Right kidney (tissue), 1 donor: Measurements from ENCODE around the gene LYRM1.
"Not testable (repeated sequence)": the region's sequence is repeated elsewhere in the genome, so short reads cannot be mapped to it uniquely, and the experiment has no call there.

Experiments
- DNase-seq: peaks from one replicate; pipeline ENCODE4 v3.0.0-alpha.2; 2016

The LYRM1 gene

DNA sequence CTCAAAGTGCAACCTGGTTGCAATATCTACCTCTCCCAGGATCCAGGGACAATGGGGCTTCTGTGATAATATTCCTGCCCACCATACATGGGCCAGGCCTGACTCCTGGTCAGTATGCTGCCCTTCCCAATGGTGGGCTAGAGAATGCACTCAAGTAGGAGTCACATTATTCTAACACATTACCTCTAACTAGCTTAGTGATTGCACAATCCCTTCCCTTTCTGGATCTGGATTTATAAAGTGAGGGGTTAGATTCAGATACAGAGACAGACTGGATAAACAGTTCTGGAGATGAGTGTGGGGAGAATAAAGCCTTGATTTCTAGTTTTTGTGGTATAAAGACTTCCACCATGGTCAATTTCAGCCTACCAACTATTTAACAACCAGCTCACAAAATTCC is 33.0 kb downstream of the LYRM1 start:
- DNase-seq: no peak

DNA sequence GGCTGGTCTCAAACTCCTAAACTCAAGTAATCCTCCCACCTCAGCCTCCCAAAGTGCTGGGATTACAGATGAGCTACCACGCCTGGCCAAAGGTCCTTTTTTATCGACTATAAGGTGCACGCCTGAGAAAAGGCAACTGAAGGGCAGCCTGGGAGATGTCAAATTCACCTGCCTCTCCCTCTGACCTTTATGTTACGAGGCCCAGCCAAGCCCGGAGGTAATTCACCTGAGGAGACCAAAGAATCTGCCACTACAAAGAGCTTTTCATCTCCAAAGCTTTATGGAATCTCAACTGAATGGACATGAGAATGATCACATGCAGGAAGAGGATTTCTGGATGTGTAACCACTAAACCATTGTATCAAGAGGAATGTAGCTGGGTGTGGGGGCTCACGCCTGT is 37.2 kb downstream of the LYRM1 start:
- no peak for DNase-seq

DNA sequence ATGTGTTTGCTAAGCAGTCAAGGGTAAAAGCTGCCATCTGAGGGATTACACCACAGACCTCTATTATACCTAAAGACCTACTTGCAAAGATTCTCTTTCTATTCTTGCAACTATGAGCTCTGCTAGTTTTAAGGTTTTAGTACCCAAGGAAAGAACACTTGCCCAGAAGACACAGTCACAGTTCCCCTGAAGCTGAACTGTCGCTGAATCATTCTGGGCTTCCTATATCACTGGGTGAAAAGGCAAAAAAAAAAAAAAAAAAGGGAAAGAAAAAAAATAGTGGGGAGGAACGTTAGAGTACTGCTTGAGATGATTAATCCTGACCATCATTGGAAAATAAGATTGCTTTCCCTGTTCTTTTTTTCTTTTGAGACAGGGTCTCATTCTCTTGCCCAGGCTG is 37.9 kb downstream of the LYRM1 start:
- DNase-seq: no peak

DNA sequence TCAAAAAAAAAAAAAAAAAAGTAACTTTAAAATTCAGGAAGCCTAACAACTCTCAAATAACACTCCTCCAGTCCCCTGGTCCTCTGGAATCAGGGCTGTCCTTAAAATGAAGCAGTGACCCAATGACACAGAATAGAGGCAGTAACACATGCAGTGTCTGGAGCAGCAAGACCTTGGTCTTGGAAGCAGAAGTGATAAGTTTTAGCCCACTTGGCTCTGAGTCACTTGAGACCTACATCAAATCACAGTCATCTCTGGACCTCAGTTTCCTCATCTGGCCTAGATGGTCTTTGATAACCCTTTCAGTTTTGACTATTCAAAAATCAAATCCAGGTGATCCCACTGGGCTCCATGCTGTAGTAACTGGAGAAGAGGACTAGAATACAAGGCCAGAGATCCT is 39.0 kb downstream of the LYRM1 start:
- no peak for DNase-seq

DNA sequence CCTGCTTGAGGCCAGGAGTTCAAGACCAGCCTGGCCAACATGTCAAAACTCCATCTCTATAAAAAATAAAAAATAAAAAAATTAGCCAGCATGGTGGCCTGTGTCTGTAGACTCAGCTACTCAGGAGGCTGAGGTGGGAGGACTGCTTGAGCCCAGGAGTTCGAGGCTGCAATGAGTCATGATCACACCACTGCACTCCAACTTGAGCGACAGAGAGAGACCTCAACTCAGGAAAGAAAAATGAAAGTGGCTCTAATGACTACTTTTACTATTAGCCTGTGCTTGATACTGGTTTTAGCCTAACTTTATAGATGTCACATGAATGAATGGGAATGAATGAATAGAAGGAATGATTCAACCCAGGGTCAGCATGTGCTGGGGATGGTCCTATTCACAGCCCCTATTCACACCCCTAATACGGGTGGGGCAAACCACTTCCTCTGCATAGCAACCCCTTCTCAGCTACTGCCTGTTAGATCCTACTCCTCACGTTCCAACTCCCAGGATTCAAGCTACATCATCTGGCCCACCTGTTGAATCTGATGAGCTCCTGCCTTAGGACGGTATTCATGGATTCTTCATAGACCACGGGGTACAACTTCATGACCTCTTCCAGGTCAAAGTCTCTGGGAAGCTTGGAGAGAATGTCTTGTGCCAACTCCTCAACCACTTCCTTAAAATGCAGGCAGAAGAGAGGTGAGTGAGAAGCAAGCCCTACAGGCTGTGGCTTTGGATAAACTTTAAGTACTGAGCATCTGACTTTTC is 40.5 kb downstream of the LYRM1 start:
- no peak for DNase-seq

DNA sequence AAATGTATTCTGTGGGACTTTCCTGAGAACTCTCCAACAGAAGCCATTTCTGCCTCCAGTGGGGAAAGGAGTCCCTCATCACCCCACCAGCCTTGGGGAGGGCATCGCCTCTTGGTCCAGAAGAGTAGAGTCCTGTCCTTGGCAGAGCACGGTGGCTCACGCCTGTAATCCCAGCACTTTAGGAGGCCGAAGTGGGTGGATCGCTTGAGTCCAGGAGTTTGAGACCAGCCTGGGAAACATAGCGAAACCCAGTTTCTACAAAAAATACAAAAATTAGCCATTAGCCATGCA is 41.0 kb downstream of the LYRM1 start:
- DNase-seq: no peak

DNA sequence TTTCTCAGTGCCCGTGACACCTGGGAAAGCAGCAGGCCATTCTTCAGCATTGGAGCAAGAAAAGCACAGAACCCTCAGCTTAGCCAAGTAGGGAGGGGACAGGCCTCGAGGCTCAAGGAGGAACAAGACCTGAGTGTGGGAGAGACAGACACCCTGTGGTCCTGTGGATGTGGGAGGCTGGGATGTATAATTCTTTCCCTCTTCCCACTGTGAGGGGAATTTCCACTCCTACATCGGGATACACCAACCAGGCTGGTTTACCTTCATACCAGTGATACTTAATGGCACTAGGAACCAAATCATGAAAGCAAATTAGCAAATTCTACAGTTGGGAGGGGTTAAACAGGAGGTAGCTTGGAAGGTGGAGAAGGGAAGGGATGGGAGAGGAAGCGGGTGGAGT is 41.7 kb downstream of the LYRM1 start:
- no peak for DNase-seq

DNA sequence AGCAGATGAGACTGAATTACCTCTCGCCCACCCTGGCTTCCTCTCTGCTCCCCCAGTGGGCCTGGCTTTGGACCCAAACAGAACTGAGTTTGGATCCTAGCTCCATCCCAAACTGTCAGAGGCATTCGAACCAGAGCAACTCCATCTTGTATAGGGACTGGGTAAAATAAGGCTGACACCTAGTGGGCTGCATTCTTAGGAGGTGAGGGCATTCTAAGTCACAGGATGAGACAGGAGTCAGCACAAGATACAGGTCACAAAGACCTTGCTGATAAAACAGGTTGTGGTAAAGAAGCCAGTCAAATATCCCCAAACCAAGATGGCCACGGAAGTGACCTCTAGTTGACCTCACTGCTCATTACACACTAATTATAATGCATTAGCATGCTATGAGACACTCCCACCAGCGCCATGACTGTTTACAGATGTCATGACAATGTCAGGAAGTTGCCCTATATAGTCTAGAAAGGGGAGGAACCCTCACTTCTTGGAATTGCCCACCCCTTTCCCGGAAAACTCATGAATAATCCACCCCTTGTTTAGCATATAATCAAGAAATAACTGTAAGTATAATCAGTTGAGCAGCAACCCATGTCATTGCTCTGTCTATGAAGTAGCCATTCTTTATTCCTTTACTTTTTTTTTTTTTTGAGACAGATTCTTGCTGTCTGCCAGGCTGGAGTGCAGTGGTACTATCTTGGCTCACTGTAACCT is 44.4 kb downstream of the LYRM1 start:
- no peak for DNase-seq

DNA sequence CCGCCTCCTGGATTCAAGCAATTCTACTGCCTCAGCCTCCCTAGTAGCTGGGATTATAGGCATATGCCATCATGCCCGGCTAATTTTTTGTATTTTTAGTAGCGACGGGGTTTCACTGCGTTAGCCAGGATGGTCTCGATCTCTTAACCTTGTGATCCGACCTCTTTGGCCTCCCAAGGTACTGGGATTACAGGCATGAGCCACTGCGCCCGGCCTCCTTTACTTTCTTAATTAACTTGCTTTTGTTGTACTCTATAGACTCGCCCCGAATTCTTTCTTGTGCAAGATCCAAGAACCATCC is 45.0 kb downstream of the LYRM1 start:
- DNase-seq: not testable (repeated sequence)

DNA sequence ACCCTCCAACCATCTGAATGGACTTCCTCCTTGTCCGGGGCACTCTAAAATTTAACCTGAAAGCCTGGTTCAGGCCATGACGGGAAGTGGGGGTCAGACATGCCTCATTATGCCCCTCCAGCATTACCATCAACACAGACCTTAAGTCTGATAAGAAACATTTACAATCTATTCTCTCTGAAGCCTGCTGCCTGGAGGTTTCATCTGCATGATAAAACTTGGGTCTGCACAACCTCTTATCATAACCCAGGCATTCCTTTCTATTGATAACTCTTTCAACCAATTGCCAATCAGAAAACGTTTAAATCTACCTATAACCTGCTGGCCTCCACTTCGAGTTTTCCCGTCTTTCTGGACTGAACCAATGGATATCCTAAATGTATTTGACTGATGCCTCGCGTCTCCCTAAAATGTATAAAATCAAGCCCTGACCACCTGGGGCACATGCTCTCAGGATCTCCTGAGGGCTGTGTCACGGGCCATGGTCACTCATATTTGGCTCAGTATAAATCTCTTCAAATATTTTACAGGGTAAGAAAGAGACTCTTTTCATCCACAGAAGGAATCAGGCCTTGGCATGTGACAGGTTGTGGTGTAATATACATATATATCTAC is 45.6 kb downstream of the LYRM1 start:
- DNase-seq: no peak

DNA sequence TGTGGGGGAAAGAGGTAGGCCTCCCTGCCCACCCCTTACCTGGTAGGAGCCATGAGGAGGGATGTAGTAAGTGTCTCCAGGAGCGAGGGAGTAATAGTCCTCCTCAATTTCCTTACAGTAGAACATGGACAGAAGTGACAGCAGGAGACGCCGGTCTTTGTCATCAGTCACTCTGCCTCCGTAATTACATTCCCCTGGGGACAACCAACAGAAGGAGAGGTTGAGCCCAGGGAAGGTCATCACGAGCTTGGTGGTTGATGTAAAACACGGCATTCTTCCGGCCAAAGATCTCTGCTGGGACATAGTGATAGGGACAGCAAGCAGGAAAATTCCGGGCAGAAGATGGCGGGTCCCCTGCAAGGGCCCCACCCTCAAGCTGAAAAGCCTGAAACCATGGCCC is 47.9 kb downstream of the LYRM1 start:
- DNase-seq: no peak

DNA sequence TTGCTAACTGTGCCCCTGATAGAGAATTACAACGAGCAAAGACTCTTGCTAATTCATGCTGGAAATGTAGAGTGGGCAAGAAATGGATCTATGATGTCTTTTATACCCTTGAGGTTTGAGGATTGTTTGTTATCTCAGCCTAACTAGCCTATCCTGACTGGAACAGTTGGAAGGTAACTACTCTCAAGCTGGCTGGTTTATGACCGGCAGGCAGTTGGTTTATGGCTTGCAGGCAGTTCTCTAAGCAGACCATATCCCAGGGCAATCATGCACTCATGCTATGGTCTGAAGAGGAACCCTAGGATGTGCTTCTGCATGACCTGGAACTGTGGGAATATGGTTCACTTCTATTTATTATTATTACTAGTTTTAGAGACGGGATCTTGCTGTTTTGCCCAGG is 49.1 kb downstream of the LYRM1 start:
- no peak for DNase-seq

DNA sequence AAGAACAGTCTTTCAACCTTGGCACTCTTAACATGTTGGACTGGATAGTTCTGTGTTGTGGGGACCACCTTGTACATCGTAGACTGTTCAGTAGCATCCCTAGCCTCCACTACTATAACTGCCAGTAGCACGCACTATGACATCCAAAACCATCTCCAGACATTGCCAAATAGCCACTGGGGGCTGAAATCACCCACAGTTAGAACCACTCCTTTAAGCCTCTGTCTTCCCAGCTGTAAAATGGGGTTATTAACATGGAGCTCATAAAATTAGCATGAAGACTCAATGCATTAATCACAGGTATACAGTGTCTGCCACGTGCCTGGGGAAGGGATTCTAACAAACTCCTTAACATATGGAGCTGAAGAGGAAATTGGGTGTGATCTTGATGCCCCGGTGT is 49.7 kb downstream of the LYRM1 start:
- no peak for DNase-seq

DNA sequence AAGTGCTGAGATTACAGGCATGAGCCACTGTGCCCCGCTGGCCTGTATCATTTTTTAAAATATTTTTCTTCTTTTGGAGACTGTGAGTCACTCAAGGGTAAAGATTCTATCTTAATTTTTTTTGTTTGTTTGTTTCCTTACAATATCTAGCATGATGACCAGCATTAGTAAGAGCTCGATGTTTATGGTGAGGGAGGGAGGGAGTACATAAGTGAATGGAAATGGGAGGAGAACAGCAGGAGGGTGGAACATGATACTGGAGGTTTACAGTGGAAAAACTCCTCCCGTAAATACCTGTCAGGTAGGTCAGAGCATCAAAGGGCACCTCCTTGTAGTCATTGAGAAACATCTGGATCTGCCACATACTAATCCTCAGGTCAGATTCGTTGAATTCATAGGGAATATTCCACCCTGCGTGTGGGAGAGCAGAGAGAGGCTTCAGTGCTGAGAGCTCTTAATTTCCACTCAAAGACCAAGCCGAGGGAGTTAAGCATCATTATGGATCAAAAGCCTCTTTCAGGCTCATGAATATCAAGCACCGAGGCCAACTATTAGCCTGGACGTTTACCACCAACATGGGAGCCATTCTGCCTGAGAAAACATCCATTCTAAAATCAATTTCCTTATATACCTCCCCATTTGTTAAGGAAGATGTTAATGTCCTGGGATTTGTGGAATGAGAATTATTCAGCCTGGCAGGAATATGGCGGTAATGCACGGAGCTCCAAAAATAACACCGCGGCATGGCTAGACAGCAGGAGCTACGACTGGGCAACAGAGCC is 51.8 kb downstream of the LYRM1 start:
- DNase-seq: peak; percentile 10

DNA sequence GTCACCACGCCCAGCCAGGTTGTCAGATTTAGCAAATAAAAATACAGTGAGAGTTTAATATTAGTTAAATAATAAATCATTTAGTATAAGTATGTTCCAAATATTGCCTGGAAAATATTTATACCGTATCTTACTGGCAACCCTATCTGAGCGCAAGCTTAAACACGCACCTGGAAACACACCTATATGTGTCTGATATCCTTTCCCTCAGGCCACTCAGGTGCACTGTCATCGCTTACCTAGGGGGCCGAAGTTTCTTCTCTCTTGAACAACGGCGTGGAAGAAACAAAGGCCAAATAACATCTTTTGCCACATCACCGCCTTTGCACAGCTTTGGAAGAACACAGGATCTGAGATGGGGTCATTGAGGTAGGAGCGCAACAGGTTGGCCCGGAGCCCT is 54.0 kb downstream of the LYRM1 start:
- DNase-seq: no peak

DNA sequence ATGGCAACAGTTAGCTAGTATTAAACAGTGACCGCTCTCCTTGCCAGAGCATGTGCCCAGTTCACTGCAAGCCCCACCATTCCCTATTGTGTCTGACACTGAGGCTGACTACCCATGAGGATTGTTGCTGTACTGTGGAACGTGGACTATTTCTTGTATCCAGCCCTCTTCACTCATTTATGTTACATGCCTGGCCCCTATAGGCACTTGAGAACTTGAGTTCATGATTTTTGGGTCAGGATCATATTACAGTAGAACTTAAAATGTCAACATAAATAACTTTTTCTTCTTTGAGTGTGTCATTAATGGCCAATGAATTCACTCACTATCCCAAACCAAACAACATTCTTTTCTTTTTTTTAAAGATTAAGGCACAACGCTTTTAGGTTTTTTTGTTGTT is 55.7 kb downstream of the LYRM1 start:
- peak; percentile 15 for DNase-seq

DNA sequence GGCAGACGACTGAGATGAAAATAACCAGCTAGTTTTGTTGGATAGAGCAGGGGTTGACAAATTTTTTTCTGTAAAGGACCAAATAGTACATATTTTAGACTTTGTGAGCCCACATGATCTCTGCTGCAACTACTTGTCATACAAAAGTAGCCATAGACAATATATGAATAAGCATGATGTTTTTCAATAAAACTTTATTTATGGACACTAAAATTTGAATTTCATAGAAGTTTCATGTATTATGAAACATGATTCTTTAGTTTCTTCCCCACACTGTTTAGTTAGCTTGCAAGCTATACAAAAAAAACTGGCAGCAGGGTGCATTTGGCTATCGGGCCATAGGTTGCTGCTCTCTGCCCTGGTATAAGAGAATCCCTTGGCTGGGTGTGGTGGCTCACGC is 56.6 kb downstream of the LYRM1 start:
- no peak for DNase-seq

DNA sequence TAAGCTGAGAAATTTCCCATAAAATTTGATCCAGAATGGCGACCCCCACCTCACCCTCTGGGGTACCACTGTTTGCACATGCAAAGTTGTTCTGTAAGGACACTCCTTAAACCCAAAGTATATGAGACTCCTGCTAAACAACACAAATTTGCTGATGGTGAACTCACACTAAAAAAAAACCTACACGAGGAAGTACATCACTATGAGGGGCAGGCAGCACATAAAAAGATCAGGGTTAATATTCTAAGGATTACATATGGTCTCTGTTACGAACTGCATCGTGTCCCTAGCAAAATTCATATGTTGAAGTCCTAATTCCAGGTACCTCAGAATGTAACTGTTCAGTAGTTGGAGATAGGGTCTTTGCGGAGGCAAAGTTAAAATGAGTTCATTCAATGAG is 60.3 kb downstream of the LYRM1 start:
- no peak for DNase-seq

DNA sequence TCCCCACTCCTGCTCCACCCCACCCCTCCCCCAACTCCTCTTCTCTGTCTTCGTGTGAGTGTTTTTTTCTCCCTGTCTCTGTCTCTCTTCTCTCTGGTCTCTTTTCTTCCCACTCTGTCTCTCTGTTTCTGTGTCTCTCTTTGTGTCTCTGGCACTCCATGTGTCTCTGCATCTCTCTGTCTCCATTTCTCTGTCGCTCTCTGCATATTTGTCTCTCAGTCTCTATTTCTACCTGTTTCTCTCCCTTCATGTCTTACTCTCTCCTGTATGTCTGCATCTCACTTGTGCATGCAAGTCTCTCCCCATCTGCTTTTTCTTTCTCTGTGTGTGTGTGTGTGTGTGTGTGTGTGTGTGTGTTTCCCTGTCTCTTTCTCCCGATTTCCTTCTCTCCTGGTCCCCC is 68.2 kb downstream of the LYRM1 start:
- no peak for DNase-seq

DNA sequence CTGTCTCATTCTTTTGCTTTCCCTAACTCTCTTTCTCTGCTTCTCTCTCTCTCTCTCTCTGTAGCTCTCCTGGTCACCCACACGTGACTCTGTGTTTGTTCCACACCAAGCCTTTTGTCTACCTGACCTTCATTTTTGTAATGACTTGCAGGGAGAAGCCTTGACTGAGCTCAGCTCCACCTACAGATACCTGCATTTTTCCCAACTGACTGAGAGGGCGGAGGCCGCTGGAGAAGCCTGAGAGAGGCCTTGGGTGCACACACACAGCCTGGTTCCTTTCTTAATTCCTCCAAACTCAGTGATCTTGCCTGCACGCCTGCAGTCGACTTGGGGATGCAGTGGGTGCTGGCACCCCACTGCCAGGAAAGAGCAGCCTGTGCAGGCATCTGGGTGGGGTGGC is 68.8 kb downstream of the LYRM1 start:
- no peak for DNase-seq

DNA sequence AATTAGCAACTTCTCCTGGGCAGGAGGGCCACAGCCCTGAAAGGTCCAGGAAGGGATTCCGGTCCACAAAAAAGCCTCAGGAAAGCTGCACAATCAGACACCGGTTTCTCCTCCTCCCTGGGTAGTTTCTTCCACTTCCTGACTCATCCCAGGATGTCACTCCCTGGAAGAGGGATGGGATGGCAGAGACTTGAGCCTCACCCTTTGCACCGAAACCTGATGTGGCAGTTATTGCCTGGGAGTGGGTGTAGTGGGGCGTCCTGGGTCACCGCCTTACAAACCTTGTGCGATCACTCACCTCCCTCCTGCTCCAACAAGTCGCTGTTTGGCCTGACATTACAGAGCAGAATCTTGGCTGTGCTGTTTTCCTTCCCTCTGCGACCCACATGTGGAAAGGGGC is 70.8 kb downstream of the LYRM1 start:
- DNase-seq: peak; percentile 11

DNA sequence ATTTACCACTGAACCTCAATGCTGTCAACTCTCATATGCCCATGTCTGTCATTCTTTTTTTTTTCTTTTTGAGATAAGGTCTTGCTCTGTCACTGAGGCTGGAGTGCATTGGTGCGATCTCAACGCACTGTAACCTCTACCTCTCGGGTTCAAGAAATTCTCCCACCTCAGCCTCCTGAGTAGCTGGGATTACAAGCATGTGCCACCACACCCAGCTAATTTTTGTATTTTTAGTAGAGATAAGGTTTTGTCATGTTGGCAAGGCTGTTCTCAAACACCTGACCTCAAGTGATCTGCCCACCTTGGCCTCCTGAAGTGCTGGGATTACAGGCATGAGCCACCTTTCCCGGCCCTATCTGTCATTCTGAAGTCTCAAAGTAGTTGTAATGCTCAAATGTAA is 72.6 kb downstream of the LYRM1 start:
- not testable (repeated sequence) for DNase-seq
